Thoracic aorta (tissue), 2 donors: ENCODE results near the gene SYP. TPM values are rescaled to one million over a fixed set of nuclear protein-coding genes. Genes with fewer than 3 reads are reported as not detected.

Experiments
- ATAC-seq: fragments of 150-250 bp; one replicate; pipeline ENCODE4 v1.8.0; 2017; ENCODE audit warnings: low read depth; ENCODE audit not compliant: insufficient number of reproducible peaks, low FRiP score
- DNase-seq: peaks from one replicate; pipeline ENCODE4 v3.0.0-alpha.2; 2020; ENCODE audit warnings: low spot score
- H3K27ac ChIP-seq, 2 donors: fragments of 200-600 bp; sonication (generic); 1 replicate in 1 of 2; 2 replicates in 1 of 2; pipeline ENCODE4 v1.5.1; 2016; ENCODE audit warnings: mild to moderate bottlenecking in 2 of 2, moderate library complexity in 2 of 2
- H3K27me3 ChIP-seq: fragments of 200-600 bp; sonication (generic); replicated peaks from 2 replicates; pipeline ENCODE4 v1.6.0; 2016; ENCODE audit warnings: mild to moderate bottlenecking; ENCODE audit not compliant: insufficient read depth
- H3K36me3 ChIP-seq: fragments of 200-600 bp; sonication (generic); one replicate; pipeline ENCODE4 v1.5.1; 2016
- H3K4me1 ChIP-seq, 2 donors: fragments of 200-600 bp; sonication (generic); 1 replicate in 1 of 2; 2 replicates in 1 of 2; pipeline versions ENCODE4 v1.5.1 to v1.6.0; 2016; ENCODE audit warnings: low read depth in 2 of 2, mild to moderate bottlenecking in 1 of 2; ENCODE audit not compliant: control insufficient read depth in 1 of 2
- H3K4me3 ChIP-seq: fragments of 200-600 bp; sonication (generic); 2 replicates; pipeline ENCODE4 v1.5.1; 2016; ENCODE audit warnings: mild to moderate bottlenecking
- H3K9me3 ChIP-seq: fragments of 200-600 bp; sonication (generic); 2 replicates; pipeline ENCODE4 v1.5.1; 2016
- total RNA-seq, 2 donors: library from RNA; depleted of rRNA; stranded (reverse); fragments of >200 nt; gene quantifications; one replicate each; pipeline versions ENCODE4 v1.1.0 to v1.2.3, GENCODE V29; 2016
- TF ChIP-seq, protein P1 (sequence below): fragments of 200-600 bp; sonication (generic); IDR thresholded peaks from one replicate; pipeline ENCODE4 v1.5.1; 2019; ENCODE audit warnings: antibody characterized with exemption

The SYP gene
- 1 to 10 TPM; 3.2 to 6.9 TPM for total RNA-seq

DNA sequence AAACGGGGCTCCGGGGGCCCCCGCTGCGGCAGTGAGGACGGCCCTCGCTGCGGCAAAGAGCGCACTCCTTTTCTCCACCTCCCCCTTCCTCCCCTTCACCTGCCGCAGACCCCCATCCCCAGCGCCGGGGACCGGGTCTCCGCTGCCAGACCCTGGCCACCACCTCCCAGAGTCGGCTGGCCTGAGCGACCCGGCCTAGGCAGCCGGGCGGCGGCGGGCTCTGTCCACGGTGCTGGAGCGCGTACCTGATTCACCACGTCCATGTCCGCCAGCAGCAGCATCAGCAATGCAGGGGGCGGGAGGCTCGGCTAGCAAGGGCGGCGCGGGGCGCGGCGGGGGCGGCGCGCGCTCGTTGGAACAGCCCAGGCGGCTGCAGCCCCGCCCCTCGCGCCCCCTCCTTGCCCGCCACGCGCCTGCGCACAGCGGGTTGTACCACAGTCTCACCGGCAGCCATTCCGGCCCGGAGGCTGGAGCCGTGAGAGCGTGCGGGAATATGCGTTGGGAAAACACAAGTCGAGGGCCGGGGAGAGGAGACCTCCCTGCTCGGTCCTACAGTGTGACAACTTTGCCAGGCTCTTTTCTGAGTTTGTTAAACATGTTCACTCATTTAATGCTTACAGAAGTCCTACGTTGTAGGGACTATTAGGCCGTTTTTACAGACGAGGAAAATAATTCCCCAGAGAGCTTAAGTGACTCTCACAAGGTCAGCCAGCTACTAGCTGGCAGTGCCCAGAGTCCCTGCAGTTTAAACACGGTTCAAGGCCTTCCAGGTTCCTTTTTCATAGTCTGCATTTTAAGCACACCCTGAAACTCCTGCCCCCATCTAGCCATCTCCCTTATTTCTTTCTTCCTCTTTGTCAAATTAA, at the start of gene SYP:
Gene SYP, minus strand, starts transcription at position 288 of the 866 bp plus-strand sequence. Its CDS starts 7 bp downstream, at position 281.
- Histone ChIP-seq H3K36me3 (no peaks in the 10 kb centered on the region), H3K4me1 (peaks cover 4 to 11% of the 10 kb centered on the region in 2 donors), H3K27ac (peak within 1 kb of the TSS; percentile 65 to 67), H3K27me3 (no peaks in the 10 kb centered on the region), H3K9me3 (no peaks in the 10 kb centered on the region), H3K4me3 (peak within 1 kb of the TSS; percentile 70)
- DNase-seq, result peak; percentile 57
- ATAC-seq, result peak; percentile 79
- TF ChIP-seq, protein P1, sequence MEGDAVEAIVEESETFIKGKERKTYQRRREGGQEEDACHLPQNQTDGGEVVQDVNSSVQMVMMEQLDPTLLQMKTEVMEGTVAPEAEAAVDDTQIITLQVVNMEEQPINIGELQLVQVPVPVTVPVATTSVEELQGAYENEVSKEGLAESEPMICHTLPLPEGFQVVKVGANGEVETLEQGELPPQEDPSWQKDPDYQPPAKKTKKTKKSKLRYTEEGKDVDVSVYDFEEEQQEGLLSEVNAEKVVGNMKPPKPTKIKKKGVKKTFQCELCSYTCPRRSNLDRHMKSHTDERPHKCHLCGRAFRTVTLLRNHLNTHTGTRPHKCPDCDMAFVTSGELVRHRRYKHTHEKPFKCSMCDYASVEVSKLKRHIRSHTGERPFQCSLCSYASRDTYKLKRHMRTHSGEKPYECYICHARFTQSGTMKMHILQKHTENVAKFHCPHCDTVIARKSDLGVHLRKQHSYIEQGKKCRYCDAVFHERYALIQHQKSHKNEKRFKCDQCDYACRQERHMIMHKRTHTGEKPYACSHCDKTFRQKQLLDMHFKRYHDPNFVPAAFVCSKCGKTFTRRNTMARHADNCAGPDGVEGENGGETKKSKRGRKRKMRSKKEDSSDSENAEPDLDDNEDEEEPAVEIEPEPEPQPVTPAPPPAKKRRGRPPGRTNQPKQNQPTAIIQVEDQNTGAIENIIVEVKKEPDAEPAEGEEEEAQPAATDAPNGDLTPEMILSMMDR, result no peak

DNA sequence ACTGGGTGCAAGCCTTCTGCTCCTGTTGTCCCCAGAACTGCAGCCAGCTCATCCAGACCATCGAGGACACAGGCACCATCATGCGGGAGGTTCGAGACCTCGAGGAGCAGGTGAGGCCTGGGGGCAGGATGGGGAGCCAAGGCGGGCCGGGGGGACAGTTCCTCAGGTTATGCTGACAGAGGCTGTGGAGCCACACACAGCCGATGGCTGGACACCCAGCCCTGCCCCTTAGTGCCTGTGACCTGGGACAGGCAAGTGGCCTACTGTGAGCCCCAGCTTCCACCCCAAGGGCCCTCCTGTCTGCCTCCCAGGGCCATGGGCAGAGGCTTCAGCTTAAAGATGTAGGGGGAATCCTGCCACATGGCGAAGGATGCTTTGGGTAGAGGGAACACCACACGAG, 49.6 kb upstream of the SYP start:
- Histone ChIP-seq H3K27ac (no peak overlapping the region), H3K4me3 (no peak overlapping the region), H3K27me3 (no peaks in the 10 kb centered on the region), H3K4me1 (no peaks in the 10 kb centered on the region), H3K36me3 (peaks cover 2% of the 10 kb centered on the region), H3K9me3 (no peaks in the 10 kb centered on the region)
- ATAC-seq (no peak), DNase-seq (no peak)
- TF ChIP-seq, protein P1, result no peak

DNA sequence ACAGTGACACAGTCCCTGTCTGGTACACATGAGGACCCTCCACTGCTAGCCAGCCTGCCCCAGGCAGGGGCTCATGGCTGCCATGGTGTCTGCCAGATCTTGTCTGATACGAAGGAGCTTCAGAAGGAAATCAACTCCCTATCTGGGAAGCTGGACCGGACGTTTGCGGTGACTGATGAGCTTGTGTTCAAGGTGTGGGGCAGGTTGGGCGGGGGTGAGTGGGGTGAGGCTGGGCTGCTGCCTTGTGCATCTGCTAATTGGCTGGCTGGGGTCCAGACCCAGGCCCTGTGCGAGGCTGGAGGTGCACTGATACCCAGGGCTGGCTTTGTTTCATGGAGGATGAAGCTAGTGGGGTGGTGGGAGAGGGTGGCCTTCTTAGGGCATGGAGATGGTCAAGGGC, 49.1 kb upstream of the SYP start:
- H3K9me3 ChIP-seq, result no peaks in the 10 kb centered on the region
- no peaks in the 10 kb centered on the region for H3K4me1 ChIP-seq
- H3K36me3 ChIP-seq, result peaks cover 2% of the 10 kb centered on the region
- H3K4me3 ChIP-seq, result no peak overlapping the region
- no peak overlapping the region for H3K27ac ChIP-seq
- ATAC-seq, result no peak
- no peak for DNase-seq
- TF ChIP-seq, protein P1, result no peak
- no peaks in the 10 kb centered on the region for H3K27me3 ChIP-seq

DNA sequence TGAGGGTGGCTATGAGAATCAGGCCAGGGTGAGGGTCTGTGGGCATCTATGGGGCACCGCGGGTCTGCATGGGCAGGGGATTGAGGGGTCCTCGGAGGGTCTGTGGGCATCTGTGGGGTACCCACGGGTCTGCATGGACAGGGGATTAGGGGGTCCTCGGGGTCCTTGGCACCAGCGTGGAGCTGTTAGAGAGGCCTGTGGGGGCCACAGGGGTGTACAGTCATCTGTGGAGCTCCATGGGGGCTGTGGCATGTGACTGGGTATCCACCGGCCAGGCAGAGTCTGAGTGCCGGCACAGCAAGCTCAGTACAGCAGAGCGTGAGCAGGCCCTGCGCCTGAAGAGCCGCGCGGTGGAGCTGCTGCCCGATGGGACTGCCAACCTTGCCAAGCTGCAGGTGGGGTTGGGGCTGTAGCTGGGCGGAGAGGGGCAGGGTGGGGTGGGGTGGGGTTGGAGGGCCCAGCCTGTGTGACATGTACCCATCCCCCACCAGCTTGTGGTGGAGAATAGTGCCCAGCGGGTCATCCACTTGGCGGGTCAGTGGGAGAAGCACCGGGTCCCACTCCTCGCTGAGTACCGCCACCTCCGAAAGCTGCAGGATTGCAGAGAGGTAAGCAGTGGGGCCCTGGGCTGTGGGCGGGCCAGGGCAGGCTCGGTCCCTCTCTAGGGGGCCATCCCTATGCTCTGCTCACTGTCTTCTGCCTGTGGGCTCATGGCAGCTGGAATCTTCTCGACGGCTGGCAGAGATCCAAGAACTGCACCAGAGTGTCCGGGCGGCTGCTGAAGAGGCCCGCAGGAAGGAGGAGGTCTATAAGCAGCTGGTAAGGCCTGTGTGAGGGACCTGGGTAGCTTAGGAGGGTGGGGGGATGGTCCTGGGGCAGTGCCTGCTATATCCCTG, 48.2 kb upstream of the SYP start:
- TF ChIP-seq, protein P1, result no peak
- no peaks in the 10 kb centered on the region for H3K4me1 ChIP-seq
- ATAC-seq (no peak), DNase-seq (no peak)
- H3K36me3 ChIP-seq, result peaks cover 6% of the 10 kb centered on the region
- no peak overlapping the region for H3K4me3 ChIP-seq
- H3K27me3 ChIP-seq, result no peaks in the 10 kb centered on the region
- no peak overlapping the region for H3K27ac ChIP-seq
- H3K9me3 ChIP-seq, result no peaks in the 10 kb centered on the region

DNA sequence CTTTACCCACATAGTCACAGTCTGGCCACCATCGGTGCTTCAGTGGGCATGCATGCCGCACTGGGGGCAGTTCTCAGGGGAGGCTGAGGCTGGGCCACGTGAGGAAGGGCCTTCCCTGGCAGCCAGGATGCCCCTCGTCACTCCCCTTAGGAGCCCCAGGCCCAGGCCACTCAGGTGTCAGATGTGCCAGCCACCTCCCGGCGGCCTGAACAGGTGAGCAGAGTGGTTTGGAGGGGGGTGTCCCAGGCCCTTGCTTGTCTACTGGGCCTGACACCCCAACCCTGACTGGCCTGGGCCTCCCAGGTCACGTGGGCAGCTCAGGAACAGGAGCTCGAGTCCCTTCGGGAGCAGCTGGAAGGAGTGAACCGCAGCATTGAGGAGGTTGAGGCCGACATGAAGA, 47.4 kb upstream of the SYP start:
- DNase-seq (no peak), ATAC-seq (no peak)
- H3K27ac ChIP-seq, result no peak overlapping the region
- H3K4me3 ChIP-seq, result no peak overlapping the region
- H3K4me1 ChIP-seq, result no peaks in the 10 kb centered on the region
- TF ChIP-seq, protein P1, result no peak
- no peaks in the 10 kb centered on the region for H3K27me3 ChIP-seq
- no peaks in the 10 kb centered on the region for H3K9me3 ChIP-seq
- H3K36me3 ChIP-seq, result peaks cover 10% of the 10 kb centered on the region
